Measurements from ENCODE around the gene CDHR3. TPM values are rescaled to one million over a fixed set of nuclear protein-coding genes. Genes with fewer than 3 reads are reported as not detected.

The CDHR3 gene
- total RNA-seq, 2 donors from 2014 or later: 0.71 to 2.2 TPM

GRCh38 chr7:106050746-106051117 is 87.7 kb downstream of the CDHR3 start:
- no peak for ATAC-seq (replicated peaks)
- no peaks in the 10 kb centered on the region for H3K4me1 Mint-ChIP-seq
- no peak overlapping the region for H3K27ac Mint-ChIP-seq
- H3K4me3 Mint-ChIP-seq: no peak overlapping the region
- H3K9me3 Mint-ChIP-seq: no peaks in the 10 kb centered on the region
- H3K36me3 Mint-ChIP-seq (ENCODE audit: low read depth): no peaks in the 10 kb centered on the region
- peaks cover 3% of the 10 kb centered on the region for H3K27me3 Mint-ChIP-seq

DNA sequence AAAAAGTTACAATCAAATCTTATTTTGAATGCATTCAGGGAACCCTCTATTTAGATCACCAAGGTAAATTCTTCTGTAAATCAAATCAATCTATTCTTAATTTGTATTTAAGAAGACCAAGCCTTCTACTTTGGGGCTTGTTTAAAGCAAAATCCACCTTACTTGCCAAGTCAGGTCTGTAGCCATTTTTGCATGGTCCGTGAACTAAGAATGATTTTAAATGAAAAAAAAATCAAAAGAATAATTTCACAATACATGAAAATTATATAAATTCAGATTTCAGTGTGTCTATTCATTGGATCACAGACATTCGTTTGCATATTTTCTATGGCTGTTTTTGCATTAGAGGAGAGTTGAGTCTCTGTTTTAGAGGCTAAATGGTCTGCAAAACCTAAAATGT is 89.6 kb downstream of the CDHR3 start:
- Mint-ChIP-seq H3K4me1 (peaks cover 1% of the 10 kb centered on the region), H3K9me3 (no peaks in the 10 kb centered on the region), H3K36me3 (ENCODE audit: low read depth) (no peaks in the 10 kb centered on the region), H3K27me3 (peaks cover 3% of the 10 kb centered on the region), H3K4me3 (no peak overlapping the region), H3K27ac (no peak overlapping the region)
- no peak for ATAC-seq (replicated peaks)

DNA sequence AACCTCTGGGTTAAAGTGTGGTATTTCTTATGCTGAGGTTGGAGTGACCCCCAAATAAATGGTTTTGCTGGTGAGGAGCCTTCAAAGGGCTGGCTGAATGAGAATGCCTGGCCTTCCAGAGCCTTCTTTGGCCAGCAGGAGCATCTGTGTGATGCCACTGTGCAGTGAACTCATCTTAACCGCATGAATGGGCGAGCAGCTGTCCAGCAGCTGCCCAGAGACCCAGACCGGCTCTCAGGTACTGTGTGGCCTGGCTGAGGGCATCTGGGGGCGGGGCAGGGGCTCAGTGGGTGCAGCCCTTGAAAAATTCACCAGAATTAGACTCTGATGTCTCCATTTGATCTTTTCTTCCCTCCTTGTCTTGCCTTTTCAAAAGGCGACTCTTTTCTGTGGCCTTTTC is 90.0 kb downstream of the CDHR3 start:
- Mint-ChIP-seq H3K4me3 (no peak overlapping the region), H3K36me3 (ENCODE audit: low read depth) (no peaks in the 10 kb centered on the region), H3K4me1 (peaks cover 5% of the 10 kb centered on the region), H3K9me3 (no peaks in the 10 kb centered on the region), H3K27me3 (peaks cover 3% of the 10 kb centered on the region), H3K27ac (no peak overlapping the region)
- ATAC-seq (replicated peaks): no peak

GRCh38 chr7:106054156-106054910 is 91.3 kb downstream of the CDHR3 start:
- H3K27me3 Mint-ChIP-seq: peaks cover 3% of the 10 kb centered on the region
- H3K4me3 Mint-ChIP-seq: no peak overlapping the region
- peaks cover 5% of the 10 kb centered on the region for H3K4me1 Mint-ChIP-seq
- no peak for ATAC-seq (replicated peaks)
- no peaks in the 10 kb centered on the region for H3K9me3 Mint-ChIP-seq
- H3K36me3 Mint-ChIP-seq (ENCODE audit: low read depth): no peaks in the 10 kb centered on the region
- no peak overlapping the region for H3K27ac Mint-ChIP-seq

DNA sequence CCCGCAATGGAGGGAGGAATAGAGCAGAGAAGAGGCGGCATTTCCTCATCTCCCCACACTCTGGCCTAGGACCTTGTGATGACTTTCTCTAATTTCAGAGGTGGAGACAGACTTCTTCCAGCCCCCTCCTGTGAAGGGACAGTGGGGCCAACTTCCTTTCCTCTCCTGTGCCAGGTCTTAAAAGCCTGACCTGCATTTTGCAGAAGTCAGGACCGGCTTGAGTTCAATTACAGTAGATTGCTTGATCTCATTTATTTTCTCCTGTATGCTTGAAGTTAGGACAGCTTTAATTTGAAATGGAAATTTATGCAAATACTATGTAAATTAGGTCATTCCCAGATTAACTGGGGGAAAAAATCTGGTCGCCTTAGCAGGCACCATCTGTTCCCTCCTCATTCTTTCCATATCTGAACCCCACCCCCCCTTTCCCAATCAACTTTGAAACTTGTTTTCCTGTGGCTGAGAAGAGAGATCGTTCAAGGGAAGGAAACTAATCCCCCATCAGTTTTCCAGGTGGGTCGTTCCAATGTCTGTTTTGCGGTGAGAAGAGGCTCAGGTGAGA is 92.0 kb downstream of the CDHR3 start:
- H3K4me3 Mint-ChIP-seq: no peak overlapping the region
- no peaks in the 10 kb centered on the region for H3K9me3 Mint-ChIP-seq
- no peak overlapping the region for H3K27ac Mint-ChIP-seq
- peaks cover 3% of the 10 kb centered on the region for H3K27me3 Mint-ChIP-seq
- no peaks in the 10 kb centered on the region for H3K36me3 Mint-ChIP-seq (ENCODE audit: low read depth)
- peaks cover 5% of the 10 kb centered on the region for H3K4me1 Mint-ChIP-seq
- no peak for ATAC-seq (replicated peaks)

- ATAC-seq (replicated peaks): peak; percentile 97
- Mint-ChIP-seq H3K4me3 (no peak overlapping the region), H3K27ac (no peak overlapping the region), H3K4me1 (peaks cover 5% of the 10 kb centered on the region), H3K36me3 (ENCODE audit: low read depth) (no peaks in the 10 kb centered on the region), H3K9me3 (no peaks in the 10 kb centered on the region), H3K27me3 (no peaks in the 10 kb centered on the region)
Observed at GRCh38 chr7:106056513-106057203, 93.6 kb downstream of the CDHR3 start.

- H3K4me3 Mint-ChIP-seq: no peak overlapping the region
- no peak for ATAC-seq (replicated peaks)
- H3K9me3 Mint-ChIP-seq: no peaks in the 10 kb centered on the region
- peaks cover 5% of the 10 kb centered on the region for H3K4me1 Mint-ChIP-seq
- peak overlapping the region; percentile 5 for H3K27ac Mint-ChIP-seq
- H3K27me3 Mint-ChIP-seq: no peaks in the 10 kb centered on the region
- H3K36me3 Mint-ChIP-seq (ENCODE audit: low read depth): no peaks in the 10 kb centered on the region
Observed at GRCh38 chr7:106057204-106057961, 94.3 kb downstream of the CDHR3 start.

DNA sequence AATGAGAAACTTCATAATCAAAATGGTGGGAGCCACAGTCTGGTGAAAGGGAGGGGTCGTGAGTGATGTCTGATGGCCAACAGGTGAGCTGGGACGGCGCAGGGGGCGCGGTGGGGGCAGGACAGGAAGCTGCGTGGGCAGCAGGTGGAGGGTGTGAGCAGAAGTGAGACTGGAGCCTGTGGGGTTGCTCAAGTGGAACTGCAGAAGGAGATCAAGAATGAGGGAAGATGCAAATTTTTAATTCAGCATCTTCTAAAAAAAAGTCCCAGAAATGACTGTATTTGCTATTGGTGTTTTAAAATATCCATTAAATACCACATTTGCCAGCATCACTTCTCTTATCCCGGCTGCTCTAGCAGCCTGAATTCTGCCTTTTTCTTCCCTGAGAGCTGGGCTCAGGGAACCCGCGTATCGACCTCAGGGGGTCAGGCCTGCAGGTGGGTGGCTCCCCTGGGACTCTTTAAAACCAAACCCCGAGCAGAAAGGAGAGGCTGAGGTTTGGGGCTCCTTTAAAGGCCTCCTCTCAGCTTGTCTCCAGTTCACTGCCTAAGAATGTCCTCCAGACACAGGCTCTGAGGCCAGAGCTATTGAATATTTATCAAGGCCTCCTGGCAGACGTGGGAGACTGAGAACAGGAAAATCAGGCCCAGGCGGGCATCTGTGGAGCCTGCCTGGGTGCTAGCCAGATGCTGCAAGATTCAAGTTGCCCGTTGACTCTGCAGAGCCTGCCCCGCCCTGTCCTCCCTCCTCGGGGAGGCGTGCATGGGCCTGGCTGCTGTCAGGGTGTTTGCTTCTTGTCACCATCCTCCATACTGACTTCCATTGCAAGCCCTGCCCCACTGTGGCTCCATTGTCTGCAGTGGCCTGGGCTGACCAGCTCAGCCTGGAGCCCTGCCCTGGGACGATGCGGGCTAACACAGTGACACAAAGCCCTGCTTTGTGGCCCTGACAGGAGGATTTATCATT is 95.2 kb downstream of the CDHR3 start:
- H3K36me3 Mint-ChIP-seq (ENCODE audit: low read depth): no peaks in the 10 kb centered on the region
- no peak overlapping the region for H3K4me3 Mint-ChIP-seq
- peaks cover 10% of the 10 kb centered on the region for H3K4me1 Mint-ChIP-seq
- H3K27ac Mint-ChIP-seq: peak overlapping the region; percentile 5
- ATAC-seq (replicated peaks): no peak
- no peaks in the 10 kb centered on the region for H3K9me3 Mint-ChIP-seq
- no peaks in the 10 kb centered on the region for H3K27me3 Mint-ChIP-seq

DNA sequence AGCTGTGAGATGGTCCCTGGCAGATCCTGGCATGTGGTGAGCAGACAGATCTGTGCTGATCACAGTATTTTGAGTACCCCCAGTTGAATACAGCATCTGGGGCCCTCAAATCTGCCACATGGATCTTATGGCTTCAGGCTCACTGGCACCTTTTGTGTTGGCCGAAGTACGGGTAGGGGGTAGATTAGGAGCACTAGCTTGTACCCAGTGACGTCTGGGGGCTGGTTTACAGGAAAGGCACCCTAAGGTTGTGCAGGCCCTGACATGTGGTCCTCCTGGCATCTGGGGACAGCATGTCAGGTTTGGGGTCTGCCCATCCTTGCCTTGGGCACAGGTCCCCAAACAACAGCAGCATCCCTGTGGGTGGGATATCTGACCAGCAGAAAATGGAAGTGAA is 95.9 kb downstream of the CDHR3 start:
- H3K27ac Mint-ChIP-seq: no peak overlapping the region
- no peak overlapping the region for H3K4me3 Mint-ChIP-seq
- H3K27me3 Mint-ChIP-seq: no peaks in the 10 kb centered on the region
- no peak for ATAC-seq (replicated peaks)
- H3K4me1 Mint-ChIP-seq: peaks cover 10% of the 10 kb centered on the region
- H3K9me3 Mint-ChIP-seq: no peaks in the 10 kb centered on the region
- H3K36me3 Mint-ChIP-seq (ENCODE audit: low read depth): no peaks in the 10 kb centered on the region

DNA sequence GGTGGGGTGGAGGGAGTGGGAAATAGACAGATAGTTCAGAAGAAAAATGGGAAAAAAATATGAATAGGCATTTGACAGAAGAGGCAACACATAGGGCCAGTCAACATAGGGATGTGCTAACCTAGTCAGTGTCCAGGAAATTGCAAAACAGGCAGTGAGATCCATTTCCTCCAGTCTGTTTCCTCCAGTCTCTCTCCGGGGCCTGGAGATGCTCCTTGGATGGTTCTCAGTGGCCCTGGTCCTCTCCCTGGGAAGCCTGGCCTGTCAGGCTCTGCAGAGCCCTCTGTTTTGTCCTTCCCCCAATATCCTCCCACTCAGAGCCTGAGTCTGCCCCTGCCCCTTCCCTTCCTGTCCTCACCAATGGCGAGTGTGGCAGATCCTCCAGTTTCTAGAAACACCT is 96.5 kb downstream of the CDHR3 start:
- Mint-ChIP-seq H3K27ac (no peak overlapping the region), H3K27me3 (no peaks in the 10 kb centered on the region), H3K4me3 (no peak overlapping the region), H3K36me3 (ENCODE audit: low read depth) (no peaks in the 10 kb centered on the region), H3K9me3 (no peaks in the 10 kb centered on the region), H3K4me1 (peaks cover 10% of the 10 kb centered on the region)
- no peak for ATAC-seq (replicated peaks)

DNA sequence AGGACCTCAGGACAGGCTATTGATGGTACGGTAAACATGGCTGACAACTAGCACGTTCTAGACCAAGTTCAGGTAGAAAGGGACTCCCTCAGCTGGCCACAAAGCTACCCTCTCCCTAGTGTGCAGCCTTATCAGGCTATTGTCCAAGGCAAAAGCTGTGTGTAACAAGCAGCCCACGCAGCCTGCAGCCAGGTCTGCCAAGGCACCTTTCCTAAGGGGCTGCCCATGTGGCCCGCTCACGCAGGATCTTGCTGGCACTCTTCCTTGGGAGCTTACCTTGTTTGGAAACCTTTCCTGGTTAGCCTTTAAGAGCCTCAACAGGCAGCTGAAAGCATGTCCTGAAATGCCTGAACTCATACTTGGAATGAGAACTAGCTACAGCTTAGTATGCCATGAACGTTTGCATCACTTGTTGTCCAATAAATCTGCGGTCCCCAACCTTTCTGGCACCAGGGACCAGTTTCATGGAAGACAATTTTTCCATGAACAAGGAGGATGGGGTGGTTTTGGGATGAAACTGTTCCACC is 97.4 kb downstream of the CDHR3 start:
- Mint-ChIP-seq H3K27me3 (no peaks in the 10 kb centered on the region), H3K4me1 (peaks cover 10% of the 10 kb centered on the region), H3K9me3 (no peaks in the 10 kb centered on the region), H3K27ac (no peak overlapping the region), H3K36me3 (ENCODE audit: low read depth) (no peaks in the 10 kb centered on the region), H3K4me3 (no peak overlapping the region)
- ATAC-seq (replicated peaks): no peak

- H3K9me3 Mint-ChIP-seq: no peaks in the 10 kb centered on the region
- H3K27ac Mint-ChIP-seq: no peak overlapping the region
- H3K27me3 Mint-ChIP-seq: no peaks in the 10 kb centered on the region
- H3K36me3 Mint-ChIP-seq (ENCODE audit: low read depth): no peaks in the 10 kb centered on the region
- ATAC-seq (replicated peaks): no peak
- H3K4me1 Mint-ChIP-seq: peaks cover 10% of the 10 kb centered on the region
- H3K4me3 Mint-ChIP-seq: no peak overlapping the region
Observed at GRCh38 chr7:106061301-106061979, 98.4 kb downstream of the CDHR3 start.

DNA sequence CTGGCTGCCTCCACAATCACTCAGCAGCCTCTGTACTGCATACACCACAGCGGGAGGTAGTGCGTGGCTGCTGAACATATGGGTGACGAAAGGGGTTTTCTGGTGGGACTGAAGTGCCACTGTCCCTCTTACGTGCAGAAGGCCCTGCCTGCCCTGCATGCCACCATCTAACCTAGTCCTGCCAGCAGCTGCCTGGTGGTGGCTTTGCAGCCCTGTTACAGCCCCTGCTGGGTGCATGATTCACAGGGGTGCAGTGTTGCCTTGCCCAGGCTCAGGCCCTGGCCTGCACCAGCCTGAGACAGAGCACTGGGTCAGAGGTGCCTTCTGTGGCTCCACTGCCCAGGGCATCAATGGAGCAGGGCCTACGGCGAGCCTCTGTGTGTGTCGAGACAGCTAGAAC is 98.9 kb downstream of the CDHR3 start:
- no peaks in the 10 kb centered on the region for H3K27me3 Mint-ChIP-seq
- H3K9me3 Mint-ChIP-seq: no peaks in the 10 kb centered on the region
- peaks cover 10% of the 10 kb centered on the region for H3K4me1 Mint-ChIP-seq
- ATAC-seq (replicated peaks): peak; percentile 29
- no peak overlapping the region for H3K4me3 Mint-ChIP-seq
- no peak overlapping the region for H3K27ac Mint-ChIP-seq
- no peaks in the 10 kb centered on the region for H3K36me3 Mint-ChIP-seq (ENCODE audit: low read depth)
